Neural crest cell (in vitro differentiated cells): ENCODE data around the gene TKFC. TPM values are rescaled to one million over a fixed set of nuclear protein-coding genes. Genes with fewer than 3 reads are reported as not detected.

Experiments used
- DNase-seq: peaks from one replicate; pipeline ENCODE4 v3.0.0; 2021; ENCODE audit warnings: low read depth, mixed read lengths, low spot score
- H3K27ac Mint-ChIP-seq: one replicate; pipeline ENCODE4 v1.8.0; 2021; ENCODE audit warnings: mild to moderate bottlenecking, mixed read lengths; ENCODE audit not compliant: unreplicated experiment
- H3K27me3 Mint-ChIP-seq: 2 replicates; pipeline ENCODE4 v1.8.0; 2021; ENCODE audit warnings: low read depth, mild to moderate bottlenecking, mixed read lengths
- H3K36me3 Mint-ChIP-seq: 2 replicates; pipeline ENCODE4 v1.8.0; 2021; ENCODE audit warnings: low read depth, mild to moderate bottlenecking, mixed read lengths
- H3K4me1 Mint-ChIP-seq: 2 replicates; pipeline ENCODE4 v1.8.0; 2021; ENCODE audit warnings: mixed read lengths
- H3K4me3 Mint-ChIP-seq: one replicate; pipeline ENCODE4 v1.8.0; 2021; ENCODE audit warnings: mild to moderate bottlenecking, mixed read lengths
- H3K9me3 Mint-ChIP-seq: 2 replicates; pipeline ENCODE4 v1.8.0; 2021; ENCODE audit warnings: mixed read lengths
- CTCF ChIP-seq: fragments of 200-600 bp; sonication (generic); conservative IDR thresholded peaks from 2 replicates; pipeline ENCODE4 v1.5.0; 2021; ENCODE audit warnings: antibody characterized with exemption, mild to moderate bottlenecking
- total RNA-seq: library from RNA; stranded (reverse); gene quantifications from 2 replicates; pipeline ENCODE4 v1.2.1, GENCODE V29; 2021

Gene TKFC
- total RNA-seq, 1 donor from 2014 or later: 53.9 TPM

DNA sequence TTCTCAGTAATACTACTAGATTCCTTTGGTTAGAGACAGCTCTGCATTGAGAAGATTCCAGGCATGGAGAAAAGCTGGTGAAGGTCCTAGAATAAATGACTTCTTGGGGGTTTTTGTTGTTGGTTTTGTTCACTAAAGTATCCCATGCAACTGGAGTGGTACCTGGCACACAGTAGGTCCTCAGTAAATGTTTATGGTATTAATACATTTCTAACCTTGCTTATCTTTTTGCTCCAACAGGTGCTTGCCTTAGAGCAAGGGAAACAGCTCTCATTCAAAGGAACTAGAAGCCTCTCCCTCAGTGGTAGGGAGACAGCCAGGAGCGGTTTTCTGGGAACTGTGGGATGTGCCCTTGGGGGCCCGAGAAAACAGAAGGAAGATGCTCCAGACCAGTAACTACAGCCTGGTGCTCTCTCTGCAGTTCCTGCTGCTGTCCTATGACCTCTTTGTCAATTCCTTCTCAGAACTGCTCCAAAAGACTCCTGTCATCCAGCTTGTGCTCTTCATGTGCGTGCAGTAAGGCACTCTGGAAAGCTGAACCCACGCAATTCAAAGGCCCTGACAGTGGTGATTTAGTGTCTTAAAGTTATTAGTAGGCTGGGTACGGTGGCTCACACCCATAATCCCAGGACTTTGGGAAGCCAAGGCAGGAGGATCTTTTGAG is 31.1 kb downstream of the TKFC start:
- no peaks in the 10 kb centered on the region for H3K9me3 Mint-ChIP-seq
- peak overlapping the region; percentile 100 for H3K4me3 Mint-ChIP-seq
- H3K36me3 Mint-ChIP-seq: peaks cover 14% of the 10 kb centered on the region
- no peaks in the 10 kb centered on the region for H3K27me3 Mint-ChIP-seq
- peaks cover 36% of the 10 kb centered on the region for H3K4me1 Mint-ChIP-seq
- DNase-seq: no peak
- H3K27ac Mint-ChIP-seq: no peak overlapping the region
- no peak for TF ChIP-seq CTCF

GRCh38 chr11:61367406-61367805 is 34.4 kb downstream of the TKFC start:
- no peak overlapping the region for H3K4me3 Mint-ChIP-seq
- DNase-seq: no peak
- H3K36me3 Mint-ChIP-seq: peaks cover 41% of the 10 kb centered on the region
- H3K27ac Mint-ChIP-seq: no peak overlapping the region
- TF ChIP-seq CTCF: no peak
- H3K4me1 Mint-ChIP-seq: peaks cover 15% of the 10 kb centered on the region
- H3K9me3 Mint-ChIP-seq: peaks cover 7% of the 10 kb centered on the region
- H3K27me3 Mint-ChIP-seq: no peaks in the 10 kb centered on the region

DNA sequence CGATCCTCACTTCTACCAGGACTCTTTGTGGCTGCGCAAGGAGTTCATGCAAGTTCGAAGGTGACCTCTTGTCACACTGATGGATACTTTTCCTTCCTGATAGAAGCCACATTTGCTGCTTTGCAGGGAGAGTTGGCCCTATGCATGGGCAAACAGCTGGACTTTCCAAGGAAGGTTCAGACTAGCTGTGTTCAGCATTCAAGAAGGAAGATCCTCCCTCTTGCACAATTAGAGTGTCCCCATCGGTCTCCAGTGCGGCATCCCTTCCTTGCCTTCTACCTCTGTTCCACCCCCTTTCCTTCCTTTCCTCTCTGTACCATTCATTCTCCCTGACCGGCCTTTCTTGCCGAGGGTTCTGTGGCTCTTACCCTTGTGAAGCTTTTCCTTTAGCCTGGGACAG is 35.6 kb downstream of the TKFC start:
- no peak for TF ChIP-seq CTCF
- H3K27ac Mint-ChIP-seq: no peak overlapping the region
- H3K4me1 Mint-ChIP-seq: peaks cover 3% of the 10 kb centered on the region
- H3K9me3 Mint-ChIP-seq: peaks cover 9% of the 10 kb centered on the region
- DNase-seq: no peak
- peak overlapping the region; percentile 39 for H3K4me3 Mint-ChIP-seq
- H3K27me3 Mint-ChIP-seq: no peaks in the 10 kb centered on the region
- peaks cover 49% of the 10 kb centered on the region for H3K36me3 Mint-ChIP-seq

GRCh38 chr11:61369372-61370348 is 36.6 kb downstream of the TKFC start:
- no peak for DNase-seq
- H3K4me1 Mint-ChIP-seq: no peaks in the 10 kb centered on the region
- no peaks in the 10 kb centered on the region for H3K27me3 Mint-ChIP-seq
- peak overlapping the region; percentile 14 for H3K4me3 Mint-ChIP-seq
- peaks cover 9% of the 10 kb centered on the region for H3K9me3 Mint-ChIP-seq
- H3K36me3 Mint-ChIP-seq: peaks cover 49% of the 10 kb centered on the region
- no peak for TF ChIP-seq CTCF
- no peak overlapping the region for H3K27ac Mint-ChIP-seq

GRCh38 chr11:61370349-61371005 is 37.4 kb downstream of the TKFC start:
- Mint-ChIP-seq H3K27ac (no peak overlapping the region), H3K4me3 (peak overlapping the region; percentile 2), H3K9me3 (peaks cover 9% of the 10 kb centered on the region), H3K4me1 (no peaks in the 10 kb centered on the region), H3K27me3 (no peaks in the 10 kb centered on the region), H3K36me3 (peaks cover 53% of the 10 kb centered on the region)
- no peak for DNase-seq
- no peak for TF ChIP-seq CTCF
